ENCODE results near the gene FHIT.
"Not testable (repeated sequence)": the region's sequence is repeated elsewhere in the genome, so short reads cannot be mapped to it uniquely, and the experiment has no call there.

Gene FHIT

DNA sequence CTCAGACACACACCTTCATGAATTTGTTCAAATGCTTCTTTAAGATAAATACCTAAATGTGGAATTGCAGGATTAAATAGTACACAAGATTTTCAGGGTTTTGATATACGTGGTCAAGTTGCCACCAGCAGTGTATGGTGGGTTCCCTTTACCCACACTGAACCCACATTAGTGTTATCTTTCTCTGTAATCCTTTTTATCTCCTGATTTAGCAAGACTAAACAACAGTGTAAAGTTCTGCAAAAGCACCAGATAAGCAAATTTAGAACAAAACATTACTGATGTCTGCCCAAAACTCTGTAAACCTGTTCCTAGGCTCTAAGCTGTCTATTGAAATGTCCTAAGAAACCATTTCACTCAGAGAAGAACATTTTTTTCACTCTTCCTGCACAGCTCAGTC, 352.9 kb downstream of the FHIT start:
- no peaks in the 10 kb centered on the region for H3K27me3 ChIP-seq (ENCODE audit: control insufficient read depth in 5 of 5, insufficient read depth in 4 of 5, low read length in 5 of 5)
- peaks cover 0 to 4% (median 0%) of the 10 kb centered on the region in 5 donors for H3K36me3 ChIP-seq (ENCODE audit: control insufficient read depth in 5 of 5, insufficient read depth in 5 of 5, low read length in 5 of 5)

DNA sequence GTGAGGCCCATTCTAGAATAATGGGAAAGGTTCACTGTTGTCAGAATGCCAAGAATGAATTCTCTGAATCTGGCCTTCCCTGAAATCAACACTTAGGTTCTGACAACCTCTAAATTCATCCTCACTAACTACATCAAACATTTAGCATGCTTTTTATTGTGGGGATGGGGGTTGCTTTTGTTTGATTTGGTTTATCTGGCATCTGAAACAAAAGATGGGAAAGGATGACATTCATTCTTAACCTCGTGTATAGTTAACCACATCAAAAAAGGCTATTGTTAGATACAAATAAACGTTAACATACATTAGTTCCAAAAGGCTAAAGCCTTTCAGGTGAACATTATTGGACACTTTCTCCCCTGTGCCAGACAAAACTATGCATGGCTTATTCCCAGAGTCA, 357.3 kb downstream of the FHIT start:
- H3K9me3 ChIP-seq (ENCODE audit: control insufficient read depth in 5 of 5, low read length in 5 of 5): no peaks in the 10 kb centered on the region
- H3K9ac ChIP-seq (ENCODE audit: low read length in 5 of 5): no peak overlapping the region
- no peak overlapping the region for H3K27ac ChIP-seq (ENCODE audit: low read depth, low read length)
- no peaks in the 10 kb centered on the region for H3K27me3 ChIP-seq (ENCODE audit: control insufficient read depth in 5 of 5, insufficient read depth in 4 of 5, low read length in 5 of 5)
- no peak overlapping the region for H3K4me3 ChIP-seq (ENCODE audit: low read depth in 1 of 5, low read length in 5 of 5)
- no peaks in the 10 kb centered on the region for H3K4me1 ChIP-seq (ENCODE audit: control insufficient read depth in 5 of 5, insufficient read depth in 5 of 5, low read length in 5 of 5)
- peaks cover 0 to 3% (median 0%) of the 10 kb centered on the region in 5 donors for H3K36me3 ChIP-seq (ENCODE audit: control insufficient read depth in 5 of 5, insufficient read depth in 5 of 5, low read length in 5 of 5)

More for the DNA sequence above, 352.9 kb downstream of the FHIT start:
- Histone ChIP-seq H3K9me3 (ENCODE audit: control insufficient read depth in 5 of 5, low read length in 5 of 5) (no peaks in the 10 kb centered on the region), H3K27ac (ENCODE audit: low read depth, low read length) (no peak overlapping the region), H3K4me3 (ENCODE audit: low read depth in 1 of 5, low read length in 5 of 5) (no peak overlapping the region), H3K9ac (ENCODE audit: low read length in 5 of 5) (no peak overlapping the region), H3K4me1 (ENCODE audit: control insufficient read depth in 5 of 5, insufficient read depth in 5 of 5, low read length in 5 of 5) (no peaks in the 10 kb centered on the region)

DNA sequence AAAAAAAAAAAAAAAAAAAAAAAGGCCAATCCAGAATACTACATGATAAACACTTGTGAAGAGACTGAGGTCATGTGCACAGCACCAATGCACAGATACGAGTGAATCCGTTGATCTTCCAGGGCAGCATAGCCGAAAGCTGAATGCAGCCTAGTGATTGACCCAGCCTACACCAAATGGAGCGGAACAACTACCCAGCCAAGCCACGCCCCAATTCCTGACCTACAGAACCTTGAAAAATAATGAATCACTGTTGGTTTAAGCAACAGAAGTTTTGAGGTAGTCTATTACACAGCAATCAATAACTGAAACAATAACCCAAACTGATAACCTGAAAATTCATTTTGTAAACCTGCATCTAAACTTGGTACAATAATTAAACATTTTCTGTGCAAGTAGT, 361.0 kb downstream of the FHIT start:
- H3K4me1 ChIP-seq (ENCODE audit: control insufficient read depth in 5 of 5, insufficient read depth in 5 of 5, low read length in 5 of 5): no peaks in the 10 kb centered on the region
- H3K9ac ChIP-seq (ENCODE audit: low read length in 5 of 5): no peak overlapping the region
- H3K27ac ChIP-seq (ENCODE audit: low read depth, low read length): no peak overlapping the region
- H3K36me3 ChIP-seq (ENCODE audit: control insufficient read depth in 5 of 5, insufficient read depth in 5 of 5, low read length in 5 of 5): peaks cover 0 to 2% (median 0%) of the 10 kb centered on the region in 5 donors
- H3K9me3 ChIP-seq (ENCODE audit: control insufficient read depth in 5 of 5, low read length in 5 of 5): no peaks in the 10 kb centered on the region
- H3K27me3 ChIP-seq (ENCODE audit: control insufficient read depth in 5 of 5, insufficient read depth in 4 of 5, low read length in 5 of 5): no peaks in the 10 kb centered on the region
- no peak overlapping the region for H3K4me3 ChIP-seq (ENCODE audit: low read depth in 1 of 5, low read length in 5 of 5)

DNA sequence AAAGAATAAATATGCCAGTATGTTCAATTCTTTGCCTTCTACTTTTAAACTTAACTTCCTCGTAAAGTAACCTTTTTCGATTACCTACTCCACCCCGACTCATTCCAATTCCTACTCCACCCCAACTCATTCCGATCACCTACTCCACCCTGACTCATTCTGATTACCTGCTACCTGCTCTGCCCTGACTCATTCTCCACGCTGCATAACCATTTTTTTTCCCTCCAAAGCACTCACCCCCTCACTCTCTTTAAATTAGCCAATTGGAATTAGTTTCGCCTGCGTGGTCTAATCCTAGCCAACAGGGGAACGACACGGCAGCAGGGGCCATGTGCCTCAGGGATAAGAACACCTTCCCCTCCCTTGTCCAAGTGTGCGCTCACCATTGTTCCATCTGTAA, 362.3 kb downstream of the FHIT start:
- H3K4me1 ChIP-seq (ENCODE audit: control insufficient read depth in 5 of 5, insufficient read depth in 5 of 5, low read length in 5 of 5); H3K36me3 ChIP-seq (ENCODE audit: control insufficient read depth in 5 of 5, insufficient read depth in 5 of 5, low read length in 5 of 5); H3K9ac ChIP-seq (ENCODE audit: low read length in 5 of 5); H3K4me3 ChIP-seq (ENCODE audit: low read depth in 1 of 5, low read length in 5 of 5); H3K9me3 ChIP-seq (ENCODE audit: control insufficient read depth in 5 of 5, low read length in 5 of 5); H3K27me3 ChIP-seq (ENCODE audit: control insufficient read depth in 5 of 5, insufficient read depth in 4 of 5, low read length in 5 of 5); H3K27ac ChIP-seq (ENCODE audit: low read depth, low read length): not testable (repeated sequence)

DNA sequence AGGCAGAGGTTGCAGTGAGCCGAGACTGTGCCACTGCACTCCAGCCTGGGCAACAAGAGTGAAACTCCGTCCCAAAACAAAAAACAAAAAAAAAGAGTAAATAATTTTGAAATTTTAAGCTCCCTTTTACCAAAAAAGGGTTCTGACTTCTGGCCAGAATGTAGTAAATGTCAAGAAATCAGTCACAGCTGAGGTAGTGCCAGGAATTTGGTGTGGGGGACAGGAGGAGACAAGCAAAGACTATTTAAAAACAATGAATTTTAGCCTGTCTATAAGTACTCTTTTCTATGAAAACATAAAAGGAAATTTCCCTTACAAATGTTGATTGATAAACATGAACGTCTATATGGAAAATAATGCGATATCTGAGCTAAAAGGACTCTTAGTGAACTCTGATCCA, 363.7 kb downstream of the FHIT start:
- Histone ChIP-seq H3K4me3 (ENCODE audit: low read depth in 1 of 5, low read length in 5 of 5) (no peak overlapping the region), H3K9me3 (ENCODE audit: control insufficient read depth in 5 of 5, low read length in 5 of 5) (peaks cover 0 to 9% (median 5%) of the 10 kb centered on the region in 5 donors), H3K27ac (ENCODE audit: low read depth, low read length) (no peak overlapping the region), H3K4me1 (ENCODE audit: control insufficient read depth in 5 of 5, insufficient read depth in 5 of 5, low read length in 5 of 5) (no peaks in the 10 kb centered on the region), H3K9ac (ENCODE audit: low read length in 5 of 5) (no peak overlapping the region), H3K27me3 (ENCODE audit: control insufficient read depth in 5 of 5, insufficient read depth in 4 of 5, low read length in 5 of 5) (no peaks in the 10 kb centered on the region), H3K36me3 (ENCODE audit: control insufficient read depth in 5 of 5, insufficient read depth in 5 of 5, low read length in 5 of 5) (no peaks in the 10 kb centered on the region)

DNA sequence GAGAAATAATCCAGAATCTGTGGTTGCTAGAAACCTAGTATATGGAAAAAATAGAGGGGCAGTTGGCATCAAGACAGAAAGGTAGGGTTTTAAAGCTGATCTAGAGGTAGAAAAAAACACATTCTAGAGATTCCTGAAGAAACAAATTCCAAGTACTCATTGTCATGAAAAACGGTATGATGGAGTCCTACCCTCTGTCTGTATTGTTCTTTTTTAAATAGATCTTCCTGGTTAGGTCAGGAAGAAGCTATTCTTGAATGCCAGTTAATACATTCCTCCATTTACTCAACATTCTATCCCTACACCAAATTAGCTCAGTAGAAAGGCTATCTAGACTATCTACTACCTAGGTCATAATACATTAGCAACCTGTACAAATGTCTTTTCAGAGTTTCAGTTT, 364.7 kb downstream of the FHIT start:
- Histone ChIP-seq H3K9ac (ENCODE audit: low read length in 5 of 5) (no peak overlapping the region), H3K4me3 (ENCODE audit: low read depth in 1 of 5, low read length in 5 of 5) (no peak overlapping the region), H3K27me3 (ENCODE audit: control insufficient read depth in 5 of 5, insufficient read depth in 4 of 5, low read length in 5 of 5) (no peaks in the 10 kb centered on the region), H3K36me3 (ENCODE audit: control insufficient read depth in 5 of 5, insufficient read depth in 5 of 5, low read length in 5 of 5) (no peaks in the 10 kb centered on the region), H3K9me3 (ENCODE audit: control insufficient read depth in 5 of 5, low read length in 5 of 5) (peaks cover 0 to 12% (median 8%) of the 10 kb centered on the region in 5 donors), H3K27ac (ENCODE audit: low read depth, low read length) (no peak overlapping the region), H3K4me1 (ENCODE audit: control insufficient read depth in 5 of 5, insufficient read depth in 5 of 5, low read length in 5 of 5) (no peaks in the 10 kb centered on the region)

DNA sequence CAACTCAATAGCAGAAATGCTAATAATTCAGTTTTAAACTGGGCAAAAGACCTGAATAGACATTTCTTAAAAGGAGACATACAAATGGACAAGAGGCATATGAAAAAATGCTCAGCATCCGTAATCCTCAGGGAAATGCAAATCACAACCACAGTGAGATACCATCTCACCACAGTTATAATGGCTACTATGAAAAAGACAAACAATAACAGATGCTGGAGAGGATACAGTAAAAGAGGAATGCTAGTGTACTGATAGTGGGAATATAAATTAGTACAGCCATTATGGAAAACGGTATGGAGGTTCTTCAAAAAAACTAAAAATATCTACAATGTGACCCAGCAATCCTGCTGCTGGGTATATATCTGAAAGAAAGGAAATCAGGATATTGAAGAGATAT, 367.2 kb downstream of the FHIT start:
- Histone ChIP-seq H3K27me3 (ENCODE audit: control insufficient read depth in 5 of 5, insufficient read depth in 4 of 5, low read length in 5 of 5) (no peaks in the 10 kb centered on the region), H3K4me3 (ENCODE audit: low read depth in 1 of 5, low read length in 5 of 5) (no peak overlapping the region), H3K9ac (ENCODE audit: low read length in 5 of 5) (no peak overlapping the region), H3K4me1 (ENCODE audit: control insufficient read depth in 5 of 5, insufficient read depth in 5 of 5, low read length in 5 of 5) (no peaks in the 10 kb centered on the region), H3K27ac (ENCODE audit: low read depth, low read length) (no peak overlapping the region), H3K9me3 (ENCODE audit: control insufficient read depth in 5 of 5, low read length in 5 of 5) (peaks cover 4 to 26% (median 13%) of the 10 kb centered on the region in 5 donors), H3K36me3 (ENCODE audit: control insufficient read depth in 5 of 5, insufficient read depth in 5 of 5, low read length in 5 of 5) (no peaks in the 10 kb centered on the region)

DNA sequence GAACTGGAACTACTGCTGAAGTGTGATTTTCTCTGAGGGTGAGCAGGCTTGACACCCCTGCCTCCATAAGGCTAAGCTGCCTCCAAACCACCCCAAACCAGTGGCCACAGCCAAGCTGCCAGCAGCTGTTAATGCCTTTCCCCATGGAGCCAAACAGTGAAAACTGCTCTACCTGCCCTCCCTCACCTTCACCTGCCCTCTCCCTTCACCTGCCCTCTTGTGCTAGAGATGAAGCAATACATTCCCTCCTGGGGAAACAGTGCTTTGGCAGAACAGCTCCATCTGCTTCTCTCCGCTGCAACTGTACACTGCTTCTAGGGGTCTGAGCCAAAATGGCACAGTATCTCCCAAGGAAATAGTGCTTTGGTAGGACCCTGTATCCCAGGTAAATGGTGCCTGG, 374.1 kb downstream of the FHIT start:
- no peak overlapping the region for H3K9ac ChIP-seq (ENCODE audit: low read length in 5 of 5)
- no peak overlapping the region for H3K27ac ChIP-seq (ENCODE audit: low read depth, low read length)
- H3K4me3 ChIP-seq (ENCODE audit: low read depth in 1 of 5, low read length in 5 of 5): no peak overlapping the region
- no peaks in the 10 kb centered on the region for H3K27me3 ChIP-seq (ENCODE audit: control insufficient read depth in 5 of 5, insufficient read depth in 4 of 5, low read length in 5 of 5)
- no peaks in the 10 kb centered on the region for H3K4me1 ChIP-seq (ENCODE audit: control insufficient read depth in 5 of 5, insufficient read depth in 5 of 5, low read length in 5 of 5)
- no peaks in the 10 kb centered on the region for H3K36me3 ChIP-seq (ENCODE audit: control insufficient read depth in 5 of 5, insufficient read depth in 5 of 5, low read length in 5 of 5)
- H3K9me3 ChIP-seq (ENCODE audit: control insufficient read depth in 5 of 5, low read length in 5 of 5): peaks cover 4 to 14% (median 8%) of the 10 kb centered on the region in 5 donors

DNA sequence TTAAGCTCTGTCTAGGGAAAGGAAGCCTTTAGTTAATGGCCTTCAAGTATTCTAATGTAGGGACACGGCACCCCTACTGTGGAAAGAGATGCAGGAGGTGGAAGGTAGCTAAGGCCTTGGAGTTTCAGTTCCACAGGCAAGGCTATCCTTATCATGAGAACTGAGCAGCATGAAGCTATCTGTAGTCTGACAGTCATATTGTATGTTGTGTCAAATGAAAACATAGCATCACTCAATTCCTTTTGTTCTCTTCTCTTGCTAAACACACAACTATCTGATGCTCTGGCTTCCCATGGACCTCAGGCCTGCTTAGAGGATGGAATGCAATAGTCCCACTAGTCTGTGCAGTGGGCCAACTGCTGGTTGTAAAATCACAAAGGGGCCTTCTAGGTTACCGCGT, 380.9 kb downstream of the FHIT start:
- Histone ChIP-seq H3K27ac (ENCODE audit: low read depth, low read length) (no peak overlapping the region), H3K4me3 (ENCODE audit: low read depth in 1 of 5, low read length in 5 of 5) (no peak overlapping the region), H3K36me3 (ENCODE audit: control insufficient read depth in 5 of 5, insufficient read depth in 5 of 5, low read length in 5 of 5) (no peaks in the 10 kb centered on the region), H3K9me3 (ENCODE audit: control insufficient read depth in 5 of 5, low read length in 5 of 5) (peaks cover 0 to 4% (median 0%) of the 10 kb centered on the region in 5 donors), H3K9ac (ENCODE audit: low read length in 5 of 5) (no peak overlapping the region), H3K4me1 (ENCODE audit: control insufficient read depth in 5 of 5, insufficient read depth in 5 of 5, low read length in 5 of 5) (no peaks in the 10 kb centered on the region), H3K27me3 (ENCODE audit: control insufficient read depth in 5 of 5, insufficient read depth in 4 of 5, low read length in 5 of 5) (no peaks in the 10 kb centered on the region)

DNA sequence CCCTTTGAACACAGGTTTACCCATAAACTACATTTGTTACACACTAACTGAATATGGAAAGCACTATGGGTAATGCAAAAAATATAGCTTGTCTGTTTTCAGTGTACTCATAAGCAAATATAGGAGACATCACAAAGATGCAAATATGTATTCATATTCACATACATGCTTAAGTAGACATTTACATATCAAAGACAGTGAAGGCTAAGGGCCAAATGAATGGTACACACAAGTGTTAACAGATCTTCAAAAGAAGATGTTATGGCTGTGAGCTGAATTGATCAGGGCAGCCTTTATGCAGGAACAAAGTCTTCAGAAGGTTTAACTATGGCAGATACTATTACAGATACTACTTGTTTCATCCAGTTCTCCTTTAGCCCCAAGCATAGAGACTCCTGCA, 384.1 kb downstream of the FHIT start:
- no peak overlapping the region for H3K4me3 ChIP-seq (ENCODE audit: low read depth in 1 of 5, low read length in 5 of 5)
- H3K27me3 ChIP-seq (ENCODE audit: control insufficient read depth in 5 of 5, insufficient read depth in 4 of 5, low read length in 5 of 5): no peaks in the 10 kb centered on the region
- no peak overlapping the region for H3K9ac ChIP-seq (ENCODE audit: low read length in 5 of 5)
- H3K9me3 ChIP-seq (ENCODE audit: control insufficient read depth in 5 of 5, low read length in 5 of 5): peaks cover 0 to 8% (median 0%) of the 10 kb centered on the region in 5 donors
- no peaks in the 10 kb centered on the region for H3K36me3 ChIP-seq (ENCODE audit: control insufficient read depth in 5 of 5, insufficient read depth in 5 of 5, low read length in 5 of 5)
- no peak overlapping the region for H3K27ac ChIP-seq (ENCODE audit: low read depth, low read length)
- H3K4me1 ChIP-seq (ENCODE audit: control insufficient read depth in 5 of 5, insufficient read depth in 5 of 5, low read length in 5 of 5): no peaks in the 10 kb centered on the region
